OCI-LY1 (cell line): ENCODE results near the gene STK25.

Experiments
- EZH2 ChIP-seq: fragments of 200-600 bp; sonication (generic), shearing (Covaris generic); IDR thresholded peaks from 2 replicates; pipeline ENCODE4 v1.8.0; 2017; ENCODE audit warnings: borderline replicate concordance, mixed run types, mild to moderate bottlenecking, antibody characterized with exemption, low read length, moderate library complexity, mixed read lengths
- TF ChIP-seq, protein P1 (sequence below): fragments of 200-600 bp; sonication (generic), shearing (Covaris generic); IDR thresholded peaks from 2 replicates; pipeline ENCODE4 v1.5.1; 2017; ENCODE audit warnings: mild to moderate bottlenecking, antibody characterized with exemption, low read length, moderate library complexity, mixed read lengths

DNA sequence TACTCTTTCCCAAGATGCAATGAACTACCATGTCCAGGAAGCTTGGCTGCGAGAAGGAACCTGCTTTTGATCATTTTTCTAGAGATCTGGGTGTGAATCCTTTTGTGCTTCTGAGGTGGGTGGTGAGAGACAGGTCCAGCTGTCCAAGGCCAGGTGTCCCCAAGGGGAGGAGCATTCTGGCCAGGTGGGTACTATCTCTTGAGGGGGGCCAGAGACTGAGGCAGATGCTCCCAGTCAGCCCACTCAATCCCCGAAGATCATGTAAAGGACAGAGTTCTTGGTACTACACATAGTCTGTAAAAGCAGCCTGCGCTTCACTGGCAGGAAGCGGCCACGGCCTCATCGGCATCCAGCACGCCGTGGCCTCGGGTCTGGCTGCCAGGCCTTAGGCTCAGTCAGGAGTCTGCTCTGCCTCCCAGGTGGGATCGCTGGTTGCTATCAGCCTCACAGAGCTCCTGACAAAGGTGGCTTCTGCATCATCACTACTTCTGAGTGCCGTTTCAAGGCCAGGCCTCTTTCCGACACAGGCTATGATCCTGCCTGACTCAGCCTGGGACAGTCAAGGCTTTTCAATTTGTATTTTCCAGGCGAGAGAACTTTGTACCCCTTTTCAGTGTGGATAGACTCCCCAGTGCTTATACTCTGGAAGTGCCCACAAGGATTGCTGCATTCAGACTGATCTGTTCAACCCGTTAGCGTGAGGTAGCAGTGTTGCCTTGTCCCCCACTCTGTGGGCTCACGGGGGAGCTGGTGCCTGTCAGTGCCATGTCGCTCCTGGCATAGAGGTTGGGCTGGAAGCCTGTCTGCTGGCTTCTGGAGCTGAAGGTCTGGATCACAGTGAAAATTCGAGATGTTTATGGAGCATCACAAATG is 29.1 kb downstream of the STK25 start:
- TF ChIP-seq, protein P1, sequence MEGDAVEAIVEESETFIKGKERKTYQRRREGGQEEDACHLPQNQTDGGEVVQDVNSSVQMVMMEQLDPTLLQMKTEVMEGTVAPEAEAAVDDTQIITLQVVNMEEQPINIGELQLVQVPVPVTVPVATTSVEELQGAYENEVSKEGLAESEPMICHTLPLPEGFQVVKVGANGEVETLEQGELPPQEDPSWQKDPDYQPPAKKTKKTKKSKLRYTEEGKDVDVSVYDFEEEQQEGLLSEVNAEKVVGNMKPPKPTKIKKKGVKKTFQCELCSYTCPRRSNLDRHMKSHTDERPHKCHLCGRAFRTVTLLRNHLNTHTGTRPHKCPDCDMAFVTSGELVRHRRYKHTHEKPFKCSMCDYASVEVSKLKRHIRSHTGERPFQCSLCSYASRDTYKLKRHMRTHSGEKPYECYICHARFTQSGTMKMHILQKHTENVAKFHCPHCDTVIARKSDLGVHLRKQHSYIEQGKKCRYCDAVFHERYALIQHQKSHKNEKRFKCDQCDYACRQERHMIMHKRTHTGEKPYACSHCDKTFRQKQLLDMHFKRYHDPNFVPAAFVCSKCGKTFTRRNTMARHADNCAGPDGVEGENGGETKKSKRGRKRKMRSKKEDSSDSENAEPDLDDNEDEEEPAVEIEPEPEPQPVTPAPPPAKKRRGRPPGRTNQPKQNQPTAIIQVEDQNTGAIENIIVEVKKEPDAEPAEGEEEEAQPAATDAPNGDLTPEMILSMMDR: no peak
- TF ChIP-seq EZH2: no peak
